NB4 (cell line): ENCODE data around the gene SRC.

Experiments
- MYC ChIP-seq: IDR thresholded peaks from 2 replicates; pipeline ENCODE4 v1.6.1; 2011; ENCODE audit warnings: low read depth, low read length
- POLR2A ChIP-seq: IDR thresholded peaks from 2 replicates; pipeline ENCODE4 v1.6.1; 2011; ENCODE audit warnings: mild to moderate bottlenecking; ENCODE audit not compliant: insufficient read length; ENCODE audit errors: extremely low read depth
- TF ChIP-seq, protein P1 (sequence below): IDR thresholded peaks from one replicate; pipeline ENCODE4 v1.5.1; 2012; ENCODE audit warnings: low read depth, low read length

DNA sequence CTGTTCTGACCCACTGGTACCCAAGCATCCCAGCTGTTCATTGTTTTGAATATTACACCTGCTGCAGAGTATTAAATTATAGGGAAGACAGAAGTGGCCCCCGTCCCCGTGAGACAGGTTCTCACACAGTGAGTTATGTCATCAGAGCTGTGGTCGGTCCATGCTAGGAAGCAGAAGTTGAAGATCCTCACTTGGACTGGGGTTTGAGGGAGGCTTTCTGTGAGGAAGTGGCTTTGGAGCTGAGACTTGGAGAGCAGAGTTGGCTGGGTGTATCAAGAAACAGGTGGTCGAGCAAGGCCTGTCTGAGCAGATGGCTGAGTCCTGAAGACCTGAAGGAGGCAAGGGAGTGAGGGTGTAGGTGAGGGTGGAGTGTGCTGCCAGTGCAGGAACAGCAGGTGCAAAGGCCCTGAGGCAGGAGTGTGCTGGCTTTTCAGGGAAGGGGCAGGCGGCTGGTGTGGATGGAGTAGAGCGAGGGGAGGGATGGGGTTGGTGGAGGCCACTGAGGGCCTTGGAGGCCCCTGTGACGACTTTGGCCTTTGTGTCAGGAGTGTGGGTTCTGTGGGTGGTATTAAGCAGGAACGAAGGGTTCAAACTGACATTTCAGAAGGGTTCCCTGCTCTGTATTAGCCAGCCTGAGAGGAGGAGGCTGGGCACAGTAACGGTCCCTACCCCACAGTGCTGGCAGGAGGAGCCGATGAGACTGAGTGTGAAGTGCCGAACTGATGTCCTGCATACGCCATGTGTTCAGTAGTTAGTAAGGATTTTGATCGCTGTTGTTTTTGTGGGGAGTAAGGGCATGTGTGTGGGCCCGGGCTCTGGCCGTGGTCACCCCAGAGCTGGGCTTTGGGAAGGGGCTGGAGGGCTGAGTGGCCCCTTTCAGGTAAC, 11.8 kb downstream of the SRC start:
- TF ChIP-seq, protein P1, sequence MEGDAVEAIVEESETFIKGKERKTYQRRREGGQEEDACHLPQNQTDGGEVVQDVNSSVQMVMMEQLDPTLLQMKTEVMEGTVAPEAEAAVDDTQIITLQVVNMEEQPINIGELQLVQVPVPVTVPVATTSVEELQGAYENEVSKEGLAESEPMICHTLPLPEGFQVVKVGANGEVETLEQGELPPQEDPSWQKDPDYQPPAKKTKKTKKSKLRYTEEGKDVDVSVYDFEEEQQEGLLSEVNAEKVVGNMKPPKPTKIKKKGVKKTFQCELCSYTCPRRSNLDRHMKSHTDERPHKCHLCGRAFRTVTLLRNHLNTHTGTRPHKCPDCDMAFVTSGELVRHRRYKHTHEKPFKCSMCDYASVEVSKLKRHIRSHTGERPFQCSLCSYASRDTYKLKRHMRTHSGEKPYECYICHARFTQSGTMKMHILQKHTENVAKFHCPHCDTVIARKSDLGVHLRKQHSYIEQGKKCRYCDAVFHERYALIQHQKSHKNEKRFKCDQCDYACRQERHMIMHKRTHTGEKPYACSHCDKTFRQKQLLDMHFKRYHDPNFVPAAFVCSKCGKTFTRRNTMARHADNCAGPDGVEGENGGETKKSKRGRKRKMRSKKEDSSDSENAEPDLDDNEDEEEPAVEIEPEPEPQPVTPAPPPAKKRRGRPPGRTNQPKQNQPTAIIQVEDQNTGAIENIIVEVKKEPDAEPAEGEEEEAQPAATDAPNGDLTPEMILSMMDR, result no peak
- TF ChIP-seq POLR2A (no peak), MYC (no peak)
